Spleen (tissue), 11 donors: ENCODE data around the gene REEP3. TPM values are rescaled to one million over a fixed set of nuclear protein-coding genes. Genes with fewer than 3 reads are reported as not detected.

ENCODE experiments used
- DNase-seq: peaks from one replicate; pipeline ENCODE4 v3.0.0-alpha.2; 2020
- H3K27ac ChIP-seq, 8 donors: fragments of 200-600 bp; sonication (generic) in 7 of 8; 1 replicate in 4 of 8; 2 replicates in 4 of 8; pipeline versions ENCODE4 v1.5.0 to v1.8.0; 2016 to 2021; ENCODE audit warnings: inconsistent platforms in 4 of 8, mild to moderate bottlenecking in 4 of 8, moderate library complexity in 1 of 8
- H3K27me3 ChIP-seq, 7 donors: fragments of 200-600 bp; sonication (generic) in 6 of 7; replicated peaks in 1 of 7; 1 replicate in 4 of 7; 2 replicates in 3 of 7; pipeline versions ENCODE4 v1.5.0 to v1.8.0; 2016 to 2021; ENCODE audit warnings: inconsistent platforms in 3 of 7, mild to moderate bottlenecking in 1 of 7
- H3K36me3 ChIP-seq, 6 donors: fragments of 200-600 bp; sonication (generic) in 5 of 6; 1 replicate in 4 of 6; 2 replicates in 2 of 6; pipeline versions ENCODE4 v1.5.0 to v1.8.0; 2016 to 2021; ENCODE audit warnings: inconsistent platforms in 2 of 6
- H3K4me1 ChIP-seq, 6 donors: fragments of 200-600 bp; sonication (generic) in 5 of 6; 1 replicate in 3 of 6; 2 replicates in 3 of 6; pipeline versions ENCODE4 v1.5.0 to v1.8.0; 2016 to 2021; ENCODE audit warnings: inconsistent platforms in 3 of 6
- H3K4me3 ChIP-seq, 8 donors: fragments of 200-600 bp; sonication (generic) in 7 of 8; 1 replicate in 4 of 8; 2 replicates in 4 of 8; pipeline versions ENCODE4 v1.5.0 to v1.8.0; 2016 to 2021; ENCODE audit warnings: inconsistent platforms in 4 of 8, mild to moderate bottlenecking in 4 of 8, moderate library complexity in 2 of 8
- H3K9me3 ChIP-seq, 8 donors: fragments of 200-600 bp; sonication (generic) in 7 of 8; 1 replicate in 4 of 8; 2 replicates in 4 of 8; pipeline versions ENCODE4 v1.5.0 to v1.8.0; 2016 to 2021; ENCODE audit warnings: inconsistent platforms in 4 of 8
- POLR2A ChIP-seq, 3 donors: fragments of 450-650 bp; IDR thresholded peaks; one replicate each; pipeline ENCODE4 v1.5.1; 2017; ENCODE audit warnings: antibody characterized with exemption in 3 of 3, mild to moderate bottlenecking in 1 of 3
- POLR2AphosphoS5 ChIP-seq, 3 donors: sonication (generic); formaldehyde crosslinking; IDR thresholded peaks; one replicate each; pipeline ENCODE4 v1.5.1; 2017; ENCODE audit warnings: antibody characterized with exemption in 3 of 3
- WGBS, 5 donors: extraction: QIAGEN DNeasy Blood & Tissue Kit in 3 of 5; methylation state at CpG; one replicate each; pipeline versions ENCODE4 v1.1.5 to v1.1.7; 2013 to 2018; 5-methylcytosine and 5-hydroxymethylcytosine counted together
- intact Hi-C: fragments of 100-400 bp; cut with DNase I; formaldehyde crosslinking; loops from one replicate; pipeline ENCODE4 v1.15.0; 2023; ENCODE audit warnings: low total_unique reads
- polyA plus RNA-seq, 3 donors: library from polyadenylated mRNA; stranded (reverse); fragments of 200-250 nt; gene quantifications; one replicate each; pipeline ENCODE4 v1.2.1, GENCODE V29; 2013
- total RNA-seq, 7 donors: library from RNA; depleted of rRNA in 3 of 7; stranded (reverse); fragments of >200 nt in 3 of 7; fragmentation: NEBNext Ultra II Directional in 4 of 7; extraction: Animal tissue kit (Norgen Biotek cat#: 25700) in 4 of 7; gene quantifications; one replicate each; pipeline versions ENCODE4 v1.1.0 to v1.2.1, GENCODE V29; 2016 to 2021
- TF ChIP-seq, protein P1 (sequence below), 11 experiments: fragments of 200-600 bp in 7 of 11; fragments of 450-650 bp in 4 of 11; sonication (generic) in 4 of 11; IDR thresholded peaks in 8 of 11; conservative IDR thresholded peaks in 3 of 11; 1 replicate in 7 of 11; 2 replicates in 4 of 11; pipeline versions ENCODE4 v1.4.0 to v1.8.0; 2016 to 2021; ENCODE audit warnings: antibody characterized with exemption in 11 of 11, inconsistent platforms in 4 of 11, mild to moderate bottlenecking in 1 of 11
- donor health status: healthy with polysubstance abuse.
- donor health status: DM: no; HTN: no; CAD: no; lungs with moderate emphysema.
- donor health status: DM: no; HTN: no; CAD: no.
- donor health status: Bipolar disorder and iron deficiency.
- donor health status: healthy.
- donor health status: DM: no; HTN: no; CAD: no.
- donor health status: DM: yes; HTN: yes; CAD: no.

Gene REEP3
- total and polyA plus RNA-seq, 10 donors, result 4.0 to 46.5 (median 22.1) TPM

GRCh38 chr10:63630085-63630930 is 109.1 kb downstream of the REEP3 start:
- peak overlapping the region; percentile 64 to 88 (median 75) for H3K4me3 ChIP-seq
- 0 to 2% (median 1%) methylated on average over 17 to 67 of the region's 70 CpGs for WGBS, 5 donors
- peak; percentile 94 for DNase-seq
- H3K27ac ChIP-seq, result peak overlapping the region; percentile 74 to 93 (median 88)
- H3K27me3 ChIP-seq, result no peaks in the 10 kb centered on the region
- peaks cover 10 to 50% (median 38%) of the 10 kb centered on the region in 6 donors for H3K4me1 ChIP-seq
- no peaks in the 10 kb centered on the region for H3K9me3 ChIP-seq
- no peaks in the 10 kb centered on the region for H3K36me3 ChIP-seq
- TF ChIP-seq POLR2AphosphoS5 (IDR thresholded peaks at IDR 0.05) (peak; percentile 77 to 85 (median 85)), POLR2A (IDR thresholded peaks at IDR 0.05) (peak in 1 of 3 donors; percentile 52)
- TF ChIP-seq, protein P1, sequence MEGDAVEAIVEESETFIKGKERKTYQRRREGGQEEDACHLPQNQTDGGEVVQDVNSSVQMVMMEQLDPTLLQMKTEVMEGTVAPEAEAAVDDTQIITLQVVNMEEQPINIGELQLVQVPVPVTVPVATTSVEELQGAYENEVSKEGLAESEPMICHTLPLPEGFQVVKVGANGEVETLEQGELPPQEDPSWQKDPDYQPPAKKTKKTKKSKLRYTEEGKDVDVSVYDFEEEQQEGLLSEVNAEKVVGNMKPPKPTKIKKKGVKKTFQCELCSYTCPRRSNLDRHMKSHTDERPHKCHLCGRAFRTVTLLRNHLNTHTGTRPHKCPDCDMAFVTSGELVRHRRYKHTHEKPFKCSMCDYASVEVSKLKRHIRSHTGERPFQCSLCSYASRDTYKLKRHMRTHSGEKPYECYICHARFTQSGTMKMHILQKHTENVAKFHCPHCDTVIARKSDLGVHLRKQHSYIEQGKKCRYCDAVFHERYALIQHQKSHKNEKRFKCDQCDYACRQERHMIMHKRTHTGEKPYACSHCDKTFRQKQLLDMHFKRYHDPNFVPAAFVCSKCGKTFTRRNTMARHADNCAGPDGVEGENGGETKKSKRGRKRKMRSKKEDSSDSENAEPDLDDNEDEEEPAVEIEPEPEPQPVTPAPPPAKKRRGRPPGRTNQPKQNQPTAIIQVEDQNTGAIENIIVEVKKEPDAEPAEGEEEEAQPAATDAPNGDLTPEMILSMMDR (IDR thresholded peaks at IDR 0.05 in 8 of 11, conservative IDR thresholded peaks at IDR 0.05 in 3 of 11), result peak in 1 of 11 experiments; percentile 4
- intact Hi-C loops, result no loop called here

DNA sequence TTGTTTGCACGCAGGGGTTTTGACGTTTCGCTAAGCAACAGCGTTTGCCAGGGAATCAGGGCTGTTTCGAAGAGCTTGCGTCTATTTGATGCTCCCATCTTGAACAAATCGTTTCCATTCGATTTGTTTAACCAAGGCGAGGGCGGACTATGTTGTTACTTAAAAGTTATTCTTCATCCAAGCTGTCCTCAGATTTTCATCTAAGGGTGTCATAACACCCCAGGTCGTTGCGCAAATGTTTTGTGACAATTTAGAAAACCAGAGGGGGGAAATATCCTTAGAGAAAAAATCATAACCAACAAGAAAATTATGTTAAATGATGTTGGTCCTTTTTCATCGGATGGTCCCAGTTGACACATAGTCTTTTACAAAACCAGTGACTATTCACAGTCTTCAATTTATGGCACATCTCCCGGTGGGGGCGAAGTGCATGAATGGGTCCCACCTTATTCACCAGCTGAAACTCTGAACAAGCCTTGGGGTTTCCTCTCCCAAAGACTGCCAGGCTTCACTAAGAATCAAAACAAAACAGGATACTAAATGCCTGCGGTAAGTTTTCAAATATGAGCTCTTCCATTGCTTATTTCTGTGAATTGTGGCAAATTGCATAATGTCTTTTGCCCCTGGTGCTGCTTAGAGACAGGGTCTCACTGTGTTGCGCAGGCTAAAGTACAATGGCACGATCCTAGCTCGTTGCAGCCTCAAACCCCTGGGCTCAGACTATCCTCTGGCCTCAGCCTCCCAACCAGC is 109.9 kb downstream of the REEP3 start:
- 20 to 28% (median 26%) methylated on average over 15 to 19 of the region's 19 CpGs for WGBS, 5 donors
- intact Hi-C loops, result no loop called here
- Histone ChIP-seq H3K9me3 (no peaks in the 10 kb centered on the region), H3K36me3 (no peaks in the 10 kb centered on the region), H3K27me3 (no peaks in the 10 kb centered on the region), H3K4me1 (peaks cover 10 to 50% (median 38%) of the 10 kb centered on the region in 6 donors), H3K27ac (peak overlapping the region; percentile 74 to 93 (median 88)), H3K4me3 (peak overlapping the region; percentile 64 to 88 (median 75))
- TF ChIP-seq POLR2AphosphoS5 (IDR thresholded peaks at IDR 0.05) (no peak), POLR2A (IDR thresholded peaks at IDR 0.05) (no peak)
- TF ChIP-seq, protein P1 (IDR thresholded peaks at IDR 0.05 in 8 of 11, conservative IDR thresholded peaks at IDR 0.05 in 3 of 11), result no peak
- no peak for DNase-seq

GRCh38 chr10:63631991-63632390 is 110.8 kb downstream of the REEP3 start:
- DNase-seq, result no peak
- no peak overlapping the region for H3K4me3 ChIP-seq
- no peaks in the 10 kb centered on the region for H3K9me3 ChIP-seq
- no peaks in the 10 kb centered on the region for H3K27me3 ChIP-seq
- TF ChIP-seq POLR2A (IDR thresholded peaks at IDR 0.05) (no peak), POLR2AphosphoS5 (IDR thresholded peaks at IDR 0.05) (no peak)
- TF ChIP-seq, protein P1 (IDR thresholded peaks at IDR 0.05 in 8 of 11, conservative IDR thresholded peaks at IDR 0.05 in 3 of 11), result no peak
- H3K27ac ChIP-seq, result peak overlapping the region in 1 of 8 donors; percentile 89
- intact Hi-C loops, result no loop called here
- peaks cover 10 to 49% (median 38%) of the 10 kb centered on the region in 6 donors for H3K4me1 ChIP-seq
- no peaks in the 10 kb centered on the region for H3K36me3 ChIP-seq
- 41 to 60% (median 50%) methylated on average over 3 of the region's 3 CpGs for WGBS, 5 donors
